CD4-positive, alpha-beta T cell (primary cell): ENCODE measurements around the gene SLC25A13. TPM values are rescaled to one million over a fixed set of nuclear protein-coding genes. Genes with fewer than 3 reads are reported as not detected.

Experiments used
- ATAC-seq: fragments of 200-7000 bp; cut with Tn5 transposase; one replicate; pipeline ENCODE4 v1.10.0; 2022; ENCODE audit warnings: mild to moderate bottlenecking; ENCODE audit not compliant: poor library complexity
- CTCF ChIA-PET: fragments of 350-600 bp; sonication (Branson Sonifier 250); formaldehyde crosslinking; loops from one replicate; lab custom pipeline; 2021; ENCODE audit warnings: antibody characterized with exemption, inconsistent platforms; lab: Charles Lee
- POLR2A ChIA-PET: fragments of 350-600 bp; sonication (Branson Sonifier 250); formaldehyde crosslinking; loops from one replicate; lab custom pipeline; 2021; ENCODE audit warnings: antibody characterized with exemption, inconsistent platforms; lab: Charles Lee
- DNase-seq, 14 experiments: peaks; one replicate each; pipeline ENCODE4 v3.0.0-alpha.2; 2013 to 2020; ENCODE audit warnings: mixed read lengths in 2 of 14
- H3K27ac ChIP-seq, 2 donors: one replicate each; pipeline versions ENCODE4 v1.5.1 to v1.7.0; 2013; ENCODE audit warnings: low read length in 2 of 2, low read depth in 1 of 2, mild to moderate bottlenecking in 1 of 2
- H3K27me3 ChIP-seq, 2 experiments: 1 replicate in 1 of 2; 2 replicates in 1 of 2; pipeline versions ENCODE4 v1.6.1 to v1.7.0; 2013; ENCODE audit warnings: low read length in 2 of 2, control low read depth in 1 of 2, mild to moderate bottlenecking in 1 of 2, moderate library complexity in 1 of 2; ENCODE audit not compliant: insufficient read depth in 2 of 2, control insufficient read depth in 1 of 2
- H3K36me3 ChIP-seq: one replicate; pipeline ENCODE4 v1.6.1; 2013; ENCODE audit warnings: low read length, control low read depth; ENCODE audit not compliant: insufficient read depth
- H3K4me1 ChIP-seq: one replicate; pipeline ENCODE4 v1.6.1; 2013; ENCODE audit warnings: low read length, control low read depth; ENCODE audit not compliant: insufficient read depth
- H3K4me3 ChIP-seq: one replicate; pipeline ENCODE4 v1.5.1; 2013; ENCODE audit warnings: mild to moderate bottlenecking, low read length, moderate library complexity
- H3K9me3 ChIP-seq, 2 experiments: 1 replicate in 1 of 2; 2 replicates in 1 of 2; pipeline versions ENCODE4 v1.6.1 to v1.7.0; 2013; ENCODE audit warnings: low read length in 2 of 2, mild to moderate bottlenecking in 2 of 2, control low read depth in 1 of 2, moderate library complexity in 1 of 2; ENCODE audit not compliant: control insufficient read depth in 1 of 2, insufficient read depth in 1 of 2
- H3K27ac Mint-ChIP-seq: one replicate; pipeline ENCODE4 v1.8.0; 2020; ENCODE audit warnings: mixed read lengths
- H3K27me3 Mint-ChIP-seq: one replicate; pipeline ENCODE4 v1.8.0; 2021; ENCODE audit warnings: mixed read lengths
- H3K36me3 Mint-ChIP-seq: one replicate; pipeline ENCODE4 v1.8.0; 2021; ENCODE audit warnings: low read depth, mixed read lengths
- H3K4me1 Mint-ChIP-seq: one replicate; pipeline ENCODE4 v1.8.0; 2021; ENCODE audit warnings: low read depth, mixed read lengths
- H3K4me3 Mint-ChIP-seq: one replicate; pipeline ENCODE4 v1.8.0; 2020; ENCODE audit warnings: mild to moderate bottlenecking, mixed read lengths
- H3K9me3 Mint-ChIP-seq: one replicate; pipeline ENCODE4 v1.8.0; 2020; ENCODE audit warnings: mixed read lengths
- CTCF ChIP-seq: fragments of 200-600 bp; IDR thresholded peaks from one replicate; pipeline ENCODE4 v1.8.0; 2022; ENCODE audit warnings: antibody characterized with exemption, mild to moderate bottlenecking
- intact Hi-C, 2 experiments: fragments of 100-400 bp; cut with DNase I in 1 of 2; cut with micrococcal nuclease in 1 of 2; formaldehyde crosslinking; loops; one replicate each; pipeline versions ENCODE4 v1.15.1 to v1.9.0; 2023 to 2025; cut with DNase I, micrococcal nuclease
- total RNA-seq, 174 experiments: library from RNA in 2 of 174; stranded (reverse) in 2 of 174; gene quantifications; one replicate each; pipeline ENCODE4 v1.2.3 and lab custom pipeline; 2021 to 2026

Gene SLC25A13
- total RNA-seq, 2 experiments from 2014 or later, result 12.7 to 13.5 TPM

- Histone ChIP-seq H3K36me3 (no peaks in the 10 kb centered on the region), H3K27ac (no peak overlapping the region), H3K4me1 (no peaks in the 10 kb centered on the region), H3K4me3 (no peak overlapping the region), H3K27me3 (peaks cover 0 to 3% of the 10 kb centered on the region in 2 experiments), H3K9me3 (no peaks in the 10 kb centered on the region)
- Mint-ChIP-seq H3K36me3 (no peaks in the 10 kb centered on the region), H3K4me3 (no peak overlapping the region), H3K27me3 (peaks cover under 1% of the 10 kb centered on the region), H3K9me3 (no peaks in the 10 kb centered on the region), H3K27ac (no peak overlapping the region), H3K4me1 (no peaks in the 10 kb centered on the region)
- DNase-seq (no peak), ATAC-seq (no peak)
- CTCF ChIA-PET, result no interaction called here
- POLR2A ChIA-PET, result no interaction called here
- TF ChIP-seq CTCF, result no peak
- intact Hi-C loops, result no loop called here
These were observed 9.3 kb upstream of the SLC25A13 start for GRCh38 chr7:96331233-96331632.

- ChIA-PET POLR2A (no interaction called here), CTCF (no interaction called here)
- H3K36me3 Mint-ChIP-seq, result no peaks in the 10 kb centered on the region
- no peaks in the 10 kb centered on the region for H3K27me3 Mint-ChIP-seq
- Histone ChIP-seq H3K27me3 (peaks cover 0 to 3% of the 10 kb centered on the region in 2 experiments), H3K27ac (no peak overlapping the region), H3K36me3 (no peaks in the 10 kb centered on the region), H3K4me3 (no peak overlapping the region), H3K9me3 (no peaks in the 10 kb centered on the region), H3K4me1 (no peaks in the 10 kb centered on the region)
- H3K27ac Mint-ChIP-seq, result no peak overlapping the region
- ATAC-seq (no peak), DNase-seq (no peak)
- intact Hi-C loops, result no loop called here
- H3K9me3 Mint-ChIP-seq, result no peaks in the 10 kb centered on the region
- H3K4me1 Mint-ChIP-seq, result no peaks in the 10 kb centered on the region
- H3K4me3 Mint-ChIP-seq, result no peak overlapping the region
- TF ChIP-seq CTCF, result no peak
These were observed 8.3 kb upstream of the SLC25A13 start for GRCh38 chr7:96330193-96330592.

GRCh38 chr7:96329241-96329640 is 7.3 kb upstream of the SLC25A13 start:
- Histone ChIP-seq H3K36me3 (no peaks in the 10 kb centered on the region), H3K4me1 (no peaks in the 10 kb centered on the region), H3K4me3 (no peak overlapping the region), H3K27ac (no peak overlapping the region), H3K9me3 (no peaks in the 10 kb centered on the region), H3K27me3 (peaks cover 0 to 3% of the 10 kb centered on the region in 2 experiments)
- ChIA-PET CTCF (no interaction called here), POLR2A (no interaction called here)
- ATAC-seq (no peak), DNase-seq (no peak)
- Mint-ChIP-seq H3K9me3 (no peaks in the 10 kb centered on the region), H3K27me3 (no peaks in the 10 kb centered on the region), H3K4me3 (no peak overlapping the region), H3K27ac (no peak overlapping the region), H3K4me1 (no peaks in the 10 kb centered on the region), H3K36me3 (no peaks in the 10 kb centered on the region)
- TF ChIP-seq CTCF, result no peak
- intact Hi-C loops, result loop anchor here in 1 of 2 experiments (10.0 kb wide), 1 partner anchor 376 kb away; the partner anchor contains the start of gene SEM1
